ENCODE measurements around the gene RCBTB2. TPM values are rescaled to one million over a fixed set of nuclear protein-coding genes. Genes with fewer than 3 reads are reported as not detected.

The RCBTB2 gene
- total RNA-seq, 1 donor from 2014 or later: 4.3 TPM

- Histone ChIP-seq H3K9ac (ENCODE audit: low read length) (no peak overlapping the region), H3K4me2 (ENCODE audit: low read length) (no peak overlapping the region), H3K4me1 (ENCODE audit: insufficient read depth, low read length) (peaks cover 3% of the 10 kb centered on the region), H3K4me3 (ENCODE audit: insufficient read depth, low read depth, low read length) (no peak overlapping the region), H3K79me2 (ENCODE audit: insufficient read depth, low read length) (no peaks in the 10 kb centered on the region), H3K9me3 (ENCODE audit: insufficient read depth, low read depth, low read length) (no peaks in the 10 kb centered on the region), H2AFZ (ENCODE audit: low read depth, low read length) (no peak overlapping the region), H3K27ac (ENCODE audit: low read depth, low read length) (no peak overlapping the region), H3K36me3 (ENCODE audit: insufficient read depth, low read length) (no peaks in the 10 kb centered on the region), H4K20me1 (ENCODE audit: insufficient read depth, low read length) (no peaks in the 10 kb centered on the region), H3K27me3 (ENCODE audit: insufficient read depth, low read length) (no peaks in the 10 kb centered on the region)
- DNase-seq (ENCODE audit: low read depth) (peak; percentile 84), FAIRE-seq (peak; percentile 93)
- Mint-ChIP-seq H3K27me3 (ENCODE audit: low read depth, unreplicated experiment) (no peaks in the 10 kb centered on the region), H3K4me1 (ENCODE audit: low read depth, unreplicated experiment) (peaks cover 40% of the 10 kb centered on the region), H3K9me3 (ENCODE audit: unreplicated experiment) (no peaks in the 10 kb centered on the region), H3K36me3 (ENCODE audit: low read depth, unreplicated experiment) (peaks cover 2% of the 10 kb centered on the region), H3K4me3 (ENCODE audit: unreplicated experiment) (no peak overlapping the region), H3K27ac (ENCODE audit: unreplicated experiment) (peak overlapping the region; percentile 88)
- no peak for TF ChIP-seq CTCF (IDR thresholded peaks at IDR 0.05; ENCODE audit: insufficient read depth, low read depth, low read length)
- TF ChIP-seq EZH2 (IDR thresholded peaks at IDR 0.05; ENCODE audit: insufficient read depth, low read length): no peak
Observed at GRCh38 chr13:48500652-48501197, 32.2 kb downstream of the RCBTB2 start.

- H3K27me3 Mint-ChIP-seq (ENCODE audit: low read depth, unreplicated experiment): no peaks in the 10 kb centered on the region
- Histone ChIP-seq H3K9me3 (ENCODE audit: insufficient read depth, low read depth, low read length) (no peaks in the 10 kb centered on the region), H3K27me3 (ENCODE audit: insufficient read depth, low read length) (no peaks in the 10 kb centered on the region), H4K20me1 (ENCODE audit: insufficient read depth, low read length) (no peaks in the 10 kb centered on the region), H3K36me3 (ENCODE audit: insufficient read depth, low read length) (no peaks in the 10 kb centered on the region), H3K4me2 (ENCODE audit: low read length) (no peak overlapping the region), H3K79me2 (ENCODE audit: insufficient read depth, low read length) (no peaks in the 10 kb centered on the region), H3K4me1 (ENCODE audit: insufficient read depth, low read length) (peaks cover 3% of the 10 kb centered on the region), H3K9ac (ENCODE audit: low read length) (no peak overlapping the region), H2AFZ (ENCODE audit: low read depth, low read length) (no peak overlapping the region), H3K4me3 (ENCODE audit: insufficient read depth, low read depth, low read length) (no peak overlapping the region), H3K27ac (ENCODE audit: low read depth, low read length) (no peak overlapping the region)
- TF ChIP-seq CTCF (IDR thresholded peaks at IDR 0.05; ENCODE audit: insufficient read depth, low read depth, low read length): no peak
- no peak for TF ChIP-seq EZH2 (IDR thresholded peaks at IDR 0.05; ENCODE audit: insufficient read depth, low read length)
- no peak overlapping the region for H3K4me3 Mint-ChIP-seq (ENCODE audit: unreplicated experiment)
- FAIRE-seq (no peak), DNase-seq (ENCODE audit: low read depth) (no peak)
- H3K36me3 Mint-ChIP-seq (ENCODE audit: low read depth, unreplicated experiment): no peaks in the 10 kb centered on the region
- no peaks in the 10 kb centered on the region for H3K9me3 Mint-ChIP-seq (ENCODE audit: unreplicated experiment)
- H3K27ac Mint-ChIP-seq (ENCODE audit: unreplicated experiment): no peak overlapping the region
- H3K4me1 Mint-ChIP-seq (ENCODE audit: low read depth, unreplicated experiment): peaks cover 32% of the 10 kb centered on the region
Observed at GRCh38 chr13:48497669-48498068, 35.2 kb downstream of the RCBTB2 start.
